ENCODE measurements around the gene TYMP.

DNA sequence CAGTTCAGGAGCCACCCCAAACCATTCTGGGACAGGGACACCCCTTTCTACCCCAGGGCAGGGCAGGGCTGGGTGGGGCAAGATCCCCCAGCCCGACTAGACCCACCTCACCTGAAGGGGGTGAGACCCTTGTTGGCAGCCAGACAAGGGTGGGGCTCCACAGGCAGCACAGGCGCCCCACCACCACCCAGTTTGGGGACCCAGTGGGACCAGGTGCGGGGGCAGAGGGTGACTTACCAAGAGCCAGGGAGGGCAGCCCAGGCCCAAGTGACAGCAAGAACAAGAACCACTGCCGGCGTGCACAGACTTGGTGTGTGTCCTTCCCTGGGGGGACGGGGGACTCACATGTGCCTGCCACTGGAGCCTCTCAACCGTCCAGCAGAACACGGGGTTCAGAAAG, 46.3 kb downstream of the TYMP start:
- TF ChIP-seq POLR2A (IDR thresholded peaks at IDR 0.05; ENCODE audit: low read depth, low read length) = no peak
- TF ChIP-seq TAF1 (IDR thresholded peaks at IDR 0.05; ENCODE audit: borderline replicate concordance, low read depth, low read length) = no peak

Measured in GM12892 (cell line).